ENCODE results near the gene C14orf132. TPM values are rescaled to one million over a fixed set of nuclear protein-coding genes. Genes with fewer than 3 reads are reported as not detected.

The C14orf132 gene
- total and polyA plus RNA-seq, 2 of the 4 experiments (the other 2 are of a cell fraction), result 6.3 to 13.5 TPM

DNA sequence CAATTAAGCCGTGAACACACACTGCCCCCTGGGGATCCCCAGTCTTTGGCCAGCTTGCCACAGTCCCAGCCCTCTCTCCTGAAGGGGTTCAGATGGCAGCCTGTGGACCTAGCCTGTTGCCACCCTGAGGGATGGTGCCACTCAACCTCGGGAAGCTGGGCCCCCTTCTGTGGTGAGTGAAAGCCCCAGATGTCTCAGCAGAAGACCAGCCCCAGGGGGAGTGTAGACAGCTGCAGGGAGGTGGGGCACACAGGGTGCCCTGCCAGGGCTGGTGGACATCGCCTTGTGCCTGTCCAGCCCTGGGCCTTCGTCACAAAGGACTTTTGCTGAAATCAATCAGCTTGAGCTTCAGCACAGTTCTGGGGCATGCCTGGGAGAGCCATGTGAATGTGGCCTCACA is 32.4 kb downstream of the C14orf132 start:
- CTCF ChIA-PET, result no interaction called here
- H4K20me1 ChIP-seq (ENCODE audit: insufficient read depth, low read length), result peaks cover 28% of the 10 kb centered on the region

More for the DNA sequence above, 32.4 kb downstream of the C14orf132 start:
- BruUV-seq (replicated peaks), result no TSS peak
- no peak for ATAC-seq (ENCODE audit: low read depth)
- Histone ChIP-seq H3K79me1 (ENCODE audit: low read depth in 1 of 2, low read length in 2 of 2) (peaks cover 17 to 26% of the 10 kb centered on the region in 2 experiments; a peak in 3 of 4 replicates), H2BK15ac (ENCODE audit: low read depth, low read length) (no peak overlapping the region), H3K23ac (ENCODE audit: low read depth, low read length) (no peak overlapping the region), H3K4me3 (ENCODE audit: insufficient read depth, low read depth, low read length) (no peak overlapping the region), H3K9me1 (ENCODE audit: insufficient read depth, low read length) (peaks cover 5% of the 10 kb centered on the region; the same call in 1 of the 2 replicates), H3K9me3 (ENCODE audit: control insufficient read depth, insufficient read depth, low read length) (no peaks in the 10 kb centered on the region), H2BK120ac (ENCODE audit: low read depth, low read length) (no peak overlapping the region), H3K4me2 (ENCODE audit: low read depth, low read length) (no peak overlapping the region), H3K56ac (ENCODE audit: extremely low read depth, insufficient read depth, low read length) (no peak overlapping the region), H2AK5ac (ENCODE audit: low read depth, low read length) (no peak overlapping the region), H2AK9ac (replicated peaks; ENCODE audit: low read depth, low read length, poor library complexity) (no peak overlapping the region), H4K8ac (ENCODE audit: low read depth in 2 of 2, low read length in 2 of 2) (no peak overlapping the region), H2AFZ (replicated peaks; ENCODE audit: low read length, poor library complexity) (peak overlapping the region; percentile 56), H3K14ac (replicated peaks; ENCODE audit: low read depth, low read length) (no peak overlapping the region), H3K27me3 (ENCODE audit: control insufficient read depth, insufficient read depth, low read length) (no peaks in the 10 kb centered on the region), H2BK20ac (ENCODE audit: low read depth, low read length) (no peak overlapping the region), H3K27ac (ENCODE audit: insufficient read depth, low read length) (no peak overlapping the region), H3K9ac (ENCODE audit: low read depth, low read length) (no peak overlapping the region), H4K91ac (ENCODE audit: insufficient read depth, low read depth, low read length) (no peak overlapping the region), H3K4ac (ENCODE audit: low read depth, low read length) (no peak overlapping the region), H4K5ac (ENCODE audit: low read depth, low read length) (no peak overlapping the region), H2BK5ac (ENCODE audit: low read depth, low read length, poor library complexity, severe bottlenecking) (no peak overlapping the region), H3K4me1 (ENCODE audit: control insufficient read depth, insufficient read depth, low read length) (no peaks in the 10 kb centered on the region), H3K36me3 (ENCODE audit: control insufficient read depth, insufficient read depth, low read length) (peaks cover 11% of the 10 kb centered on the region; the same call in 1 of the 2 replicates), H3K18ac (ENCODE audit: low read depth, low read length) (no peak overlapping the region)
- dilution Hi-C loops (cut with HindIII; ENCODE audit: low sequenced_read_pairs, unreplicated experiment) (no loop called here), in situ Hi-C loops (cut with MboI; ENCODE audit: low sequenced_read_pairs) (no loop called here), intact Hi-C loops (cut with micrococcal nuclease) (no loop called here)
- TF ChIP-seq MAZ (IDR thresholded peaks at IDR 0.05; ENCODE audit: borderline replicate concordance, low read depth, low read length), result no peak
- TF ChIP-seq, protein P1, sequence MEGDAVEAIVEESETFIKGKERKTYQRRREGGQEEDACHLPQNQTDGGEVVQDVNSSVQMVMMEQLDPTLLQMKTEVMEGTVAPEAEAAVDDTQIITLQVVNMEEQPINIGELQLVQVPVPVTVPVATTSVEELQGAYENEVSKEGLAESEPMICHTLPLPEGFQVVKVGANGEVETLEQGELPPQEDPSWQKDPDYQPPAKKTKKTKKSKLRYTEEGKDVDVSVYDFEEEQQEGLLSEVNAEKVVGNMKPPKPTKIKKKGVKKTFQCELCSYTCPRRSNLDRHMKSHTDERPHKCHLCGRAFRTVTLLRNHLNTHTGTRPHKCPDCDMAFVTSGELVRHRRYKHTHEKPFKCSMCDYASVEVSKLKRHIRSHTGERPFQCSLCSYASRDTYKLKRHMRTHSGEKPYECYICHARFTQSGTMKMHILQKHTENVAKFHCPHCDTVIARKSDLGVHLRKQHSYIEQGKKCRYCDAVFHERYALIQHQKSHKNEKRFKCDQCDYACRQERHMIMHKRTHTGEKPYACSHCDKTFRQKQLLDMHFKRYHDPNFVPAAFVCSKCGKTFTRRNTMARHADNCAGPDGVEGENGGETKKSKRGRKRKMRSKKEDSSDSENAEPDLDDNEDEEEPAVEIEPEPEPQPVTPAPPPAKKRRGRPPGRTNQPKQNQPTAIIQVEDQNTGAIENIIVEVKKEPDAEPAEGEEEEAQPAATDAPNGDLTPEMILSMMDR (conservative IDR thresholded peaks at IDR 0.05; ENCODE audit: low read depth, low read length), result no peak
- DNase-seq, result no peak
- 100% methylated on average over 2 of the region's 4 CpGs; no CpG with 5 or more reads in 1 of the 2 experiments for WGBS, 2 experiments (ENCODE audit: extremely low coverage in 2 of 2, insufficient read length in 1 of 2)
- POLR2A ChIA-PET (ENCODE audit: unreplicated experiment), result no interaction called here
